Measurements from ENCODE around the gene DTD1. TPM values are rescaled to one million over a fixed set of nuclear protein-coding genes. Genes with fewer than 3 reads are reported as not detected.

The DTD1 gene
- polyA plus RNA-seq, 1 donor, result 28.3 TPM

GRCh38 chr20:18613553-18613952 is 25.7 kb downstream of the DTD1 start:
- no peak for DNase-seq

- DNase-seq, result no peak
Observed at GRCh38 chr20:18614244-18614643, 26.4 kb downstream of the DTD1 start.

- no peak for DNase-seq
Observed at GRCh38 chr20:18615020-18615650, 27.3 kb downstream of the DTD1 start.

DNA sequence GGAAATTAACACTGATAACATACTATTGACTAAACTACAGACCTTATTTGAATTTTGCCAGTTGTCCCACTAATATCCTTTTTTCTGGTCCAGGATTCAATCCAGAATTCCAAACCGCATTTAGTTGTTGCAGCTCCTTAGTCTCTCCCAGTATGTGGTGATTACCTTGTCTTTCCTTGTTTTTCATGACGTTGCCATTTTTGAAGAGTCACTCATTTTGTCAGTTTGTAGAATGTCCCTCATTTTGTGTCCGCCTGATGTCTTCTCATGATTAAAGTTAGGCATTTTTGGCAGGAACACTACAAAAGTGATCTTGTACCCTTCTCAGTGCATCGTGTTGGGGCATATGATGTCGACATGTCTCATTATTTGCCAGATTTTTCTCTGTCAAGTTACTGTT is 33.1 kb downstream of the DTD1 start:
- no peak for DNase-seq

- DNase-seq, result no peak
Observed at GRCh38 chr20:18623156-18623910, 35.5 kb downstream of the DTD1 start.

GRCh38 chr20:18624948-18625347 is 37.1 kb downstream of the DTD1 start:
- no peak for DNase-seq

- DNase-seq, result no peak
Observed at GRCh38 chr20:18625907-18626655, 38.2 kb downstream of the DTD1 start.

- no peak for DNase-seq
Observed at GRCh38 chr20:18628330-18628920, 40.6 kb downstream of the DTD1 start.

DNA sequence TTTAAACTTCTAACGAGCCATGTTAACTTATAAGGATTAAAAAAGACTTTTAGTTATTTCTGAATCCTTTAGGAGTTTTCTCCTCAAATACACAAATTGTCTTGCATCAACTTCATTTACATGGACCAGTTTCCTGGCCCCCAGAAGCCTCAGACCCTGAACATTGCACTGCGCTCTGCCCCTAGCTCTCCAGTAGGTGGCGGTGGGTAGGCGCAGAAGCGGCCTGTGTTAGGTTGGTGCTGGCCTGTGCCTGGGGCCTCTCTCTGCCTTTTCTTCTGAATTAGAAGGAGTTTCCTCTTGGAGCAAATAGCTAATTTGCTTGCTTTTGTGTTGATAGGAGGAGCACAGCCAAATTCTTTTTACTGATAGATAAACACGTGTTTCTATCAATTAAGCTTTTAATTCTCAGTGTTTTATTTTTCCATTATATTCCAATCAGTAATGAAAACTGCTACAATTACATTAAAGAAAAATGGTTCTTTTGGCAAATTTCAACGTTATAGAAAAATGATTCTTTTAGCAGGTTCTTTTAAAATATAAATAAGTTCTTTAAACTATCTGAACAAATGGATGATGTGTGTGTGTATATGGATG is 44.4 kb downstream of the DTD1 start:
- DNase-seq, result peak; percentile 59

DNA sequence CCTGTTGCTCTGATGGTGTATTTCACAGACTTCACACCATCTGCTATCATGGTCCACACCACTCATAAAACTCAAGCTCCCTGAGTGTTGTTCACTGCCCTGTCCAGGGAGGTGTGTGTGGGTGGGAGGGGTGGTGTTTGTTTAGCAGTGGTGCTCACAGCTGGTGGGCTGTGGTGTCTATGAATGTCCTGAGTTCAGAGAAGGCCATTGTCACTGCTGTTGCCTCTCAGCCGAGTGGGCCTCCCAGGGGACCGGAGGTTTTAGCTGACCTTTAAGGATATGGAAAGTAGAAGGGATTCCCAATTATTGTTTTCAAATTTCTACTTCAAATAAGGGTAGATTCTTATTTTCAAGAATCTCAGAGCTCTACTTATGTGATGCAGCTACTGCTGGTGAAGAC is 45.6 kb downstream of the DTD1 start:
- no peak for DNase-seq

- DNase-seq, result no peak
Observed at GRCh38 chr20:18634501-18634900, 46.6 kb downstream of the DTD1 start.

DNA sequence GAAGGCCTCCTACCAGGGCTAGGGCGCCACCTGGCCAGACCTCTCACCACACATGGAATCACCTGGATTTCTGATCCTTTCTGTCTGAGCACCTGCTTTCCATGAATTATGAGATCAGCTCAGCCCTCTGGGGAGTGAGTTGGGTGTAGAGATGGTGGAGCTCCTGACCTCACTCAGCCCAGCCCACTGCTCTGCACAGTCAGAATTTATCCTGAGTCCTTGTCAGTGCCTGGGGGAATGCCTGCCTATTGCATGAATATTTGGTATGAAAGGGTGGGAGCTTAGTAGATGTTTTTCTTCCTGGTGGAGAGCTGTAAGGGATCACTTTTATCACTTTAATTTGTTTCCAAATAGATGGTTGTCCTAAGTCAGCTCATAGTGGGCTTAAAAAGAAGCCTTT is 47.5 kb downstream of the DTD1 start:
- DNase-seq, result no peak

DNA sequence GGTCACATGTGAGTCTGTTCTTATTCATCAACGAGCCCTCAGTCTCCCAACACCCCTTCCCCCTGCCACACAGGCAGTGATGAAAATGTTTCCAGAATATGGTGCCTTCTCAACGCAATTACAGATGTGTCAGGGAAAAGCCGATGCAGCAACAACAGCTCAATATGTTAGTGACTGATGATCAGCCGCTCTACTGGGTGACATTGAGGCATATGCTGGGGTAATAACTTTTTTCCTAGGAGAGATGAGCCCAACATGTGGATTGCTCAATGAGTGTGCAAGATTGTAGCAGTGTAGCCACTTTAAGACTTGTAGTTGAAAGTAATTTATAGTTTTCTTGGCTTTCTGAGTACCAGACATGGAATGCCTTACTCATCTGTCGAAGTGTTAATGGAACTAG is 49.4 kb downstream of the DTD1 start:
- DNase-seq, result no peak

DNA sequence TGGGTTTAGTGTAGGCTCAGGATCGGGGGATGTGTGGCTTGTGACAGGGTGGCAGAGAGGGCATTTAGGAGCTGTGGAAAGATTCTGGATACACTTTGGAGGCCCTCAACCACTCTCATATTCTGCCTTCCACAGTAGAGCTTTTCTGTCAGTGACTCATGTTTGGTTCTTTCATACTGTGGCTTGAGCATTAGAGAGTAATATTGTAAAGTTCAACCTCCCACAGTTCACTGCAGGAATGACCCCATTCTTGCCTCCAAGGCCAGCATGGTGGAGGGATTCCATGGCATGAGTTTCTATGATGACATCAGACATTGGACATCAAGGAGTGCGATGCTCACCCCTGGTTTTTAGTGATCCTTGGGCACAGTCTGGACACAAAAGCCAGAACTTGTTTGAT is 50.9 kb downstream of the DTD1 start:
- no peak for DNase-seq

DNA sequence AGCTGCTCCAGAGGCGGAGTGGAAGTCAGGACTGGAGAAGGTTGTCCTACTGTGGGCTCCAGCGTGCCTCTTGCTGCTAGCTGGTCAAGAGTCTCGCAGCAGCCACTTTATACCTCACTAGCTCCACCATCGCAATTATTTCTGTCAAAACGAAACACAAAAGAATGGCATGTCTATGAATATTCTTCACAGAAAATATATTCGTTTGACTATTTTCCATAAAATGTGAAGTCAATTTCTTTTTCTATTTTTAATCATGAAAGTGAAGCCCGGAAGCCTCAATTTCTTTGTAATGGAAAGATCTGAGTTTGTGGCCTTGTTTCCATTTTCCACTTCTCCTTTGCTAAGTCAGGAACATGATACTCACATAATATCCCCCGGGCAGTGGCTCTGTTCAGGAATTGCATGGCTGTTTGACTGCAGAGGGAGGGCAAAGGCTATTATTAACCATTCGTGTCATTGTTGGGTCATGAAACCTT is 51.7 kb downstream of the DTD1 start:
- no peak for DNase-seq

DNA sequence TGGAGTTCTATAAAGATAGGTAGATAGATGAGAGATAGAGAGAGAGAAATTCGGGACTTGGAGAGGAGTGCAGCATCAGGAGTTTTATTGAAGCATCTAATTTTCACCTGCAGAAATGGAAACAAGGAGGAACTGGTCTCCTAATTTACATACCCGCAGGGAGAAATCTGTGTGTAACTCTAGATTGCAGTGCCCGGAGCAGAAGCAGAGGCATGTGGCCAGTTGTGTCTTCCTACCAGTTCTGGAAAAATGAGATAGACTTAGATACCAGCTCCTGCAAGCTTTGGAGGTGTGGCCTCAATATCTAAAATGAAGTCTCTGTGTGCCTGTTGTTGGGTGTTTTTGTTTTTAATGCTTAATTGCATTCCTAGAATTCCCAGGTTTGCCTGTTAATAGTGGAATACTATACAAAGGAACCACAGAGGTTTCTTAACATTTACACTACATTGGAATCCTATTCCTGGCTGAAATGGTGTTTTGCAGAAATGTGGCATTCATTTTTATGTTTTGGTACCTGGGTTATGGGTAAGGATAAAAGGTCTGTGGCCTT is 57.4 kb downstream of the DTD1 start:
- DNase-seq, result no peak

GRCh38 chr20:18645851-18646250 is 58.0 kb downstream of the DTD1 start:
- DNase-seq, result no peak

- no peak for DNase-seq
Observed at GRCh38 chr20:18647777-18648176, 59.9 kb downstream of the DTD1 start.

GRCh38 chr20:18650224-18650623 is 62.4 kb downstream of the DTD1 start:
- DNase-seq, result no peak

GRCh38 chr20:18653736-18654447 is 66.0 kb downstream of the DTD1 start:
- DNase-seq, result no peak

- no peak for DNase-seq
Observed at GRCh38 chr20:18654448-18654773, 66.6 kb downstream of the DTD1 start.

DNA sequence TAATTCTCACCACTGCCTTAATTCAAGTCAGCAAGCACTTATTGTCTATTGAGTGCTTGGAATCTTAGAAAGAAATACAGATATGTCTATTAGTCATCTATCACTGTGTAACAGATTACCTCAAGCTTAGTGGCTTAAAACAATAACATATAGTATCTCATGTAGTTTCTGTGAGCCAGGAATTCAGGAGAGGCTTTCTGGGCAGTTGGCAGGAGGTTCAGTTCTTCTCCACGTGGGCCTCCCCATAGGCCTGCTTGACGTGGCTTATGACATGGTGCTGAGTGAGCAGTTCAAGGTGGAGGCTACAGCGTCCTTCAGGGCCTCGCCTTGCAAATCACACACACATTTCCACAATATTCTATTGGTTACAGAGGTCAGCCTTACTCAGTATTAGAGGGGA is 69.7 kb downstream of the DTD1 start:
- no peak for DNase-seq

All from left kidney (tissue), 2 donors.